ENCODE data around the gene RPRD1A. TPM values are rescaled to one million over a fixed set of nuclear protein-coding genes. Genes with fewer than 3 reads are reported as not detected.

The RPRD1A gene
- total RNA-seq, 2 experiments from 2014 or later = 21.8 to 25.1 TPM

DNA sequence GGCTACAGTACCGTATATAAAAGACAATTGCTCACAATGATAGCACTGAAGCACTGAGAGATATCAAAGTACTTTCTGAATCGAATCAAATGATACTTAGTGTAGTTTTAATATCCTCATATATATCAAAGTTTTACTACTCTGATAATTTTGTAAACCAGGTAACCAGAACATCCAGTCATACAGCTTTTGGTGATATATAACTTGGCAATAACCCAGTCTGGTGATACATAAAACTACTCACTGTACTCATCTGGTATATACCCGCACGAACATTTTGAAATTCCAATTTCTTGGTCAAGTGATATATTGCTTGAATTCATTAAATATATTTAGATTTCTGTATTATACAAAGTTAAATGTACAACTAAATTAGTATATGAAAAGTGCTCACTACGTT lies 41.2 kb upstream of the RPRD1A start:
- H3K4me3 Mint-ChIP-seq = no peak overlapping the region
- H3K4me1 Mint-ChIP-seq (ENCODE audit: low read depth) = no peaks in the 10 kb centered on the region
- ChIA-PET CTCF (no interaction called here), POLR2A (no interaction called here)
- H3K9me3 Mint-ChIP-seq = no peaks in the 10 kb centered on the region
- TF ChIP-seq, protein P1, sequence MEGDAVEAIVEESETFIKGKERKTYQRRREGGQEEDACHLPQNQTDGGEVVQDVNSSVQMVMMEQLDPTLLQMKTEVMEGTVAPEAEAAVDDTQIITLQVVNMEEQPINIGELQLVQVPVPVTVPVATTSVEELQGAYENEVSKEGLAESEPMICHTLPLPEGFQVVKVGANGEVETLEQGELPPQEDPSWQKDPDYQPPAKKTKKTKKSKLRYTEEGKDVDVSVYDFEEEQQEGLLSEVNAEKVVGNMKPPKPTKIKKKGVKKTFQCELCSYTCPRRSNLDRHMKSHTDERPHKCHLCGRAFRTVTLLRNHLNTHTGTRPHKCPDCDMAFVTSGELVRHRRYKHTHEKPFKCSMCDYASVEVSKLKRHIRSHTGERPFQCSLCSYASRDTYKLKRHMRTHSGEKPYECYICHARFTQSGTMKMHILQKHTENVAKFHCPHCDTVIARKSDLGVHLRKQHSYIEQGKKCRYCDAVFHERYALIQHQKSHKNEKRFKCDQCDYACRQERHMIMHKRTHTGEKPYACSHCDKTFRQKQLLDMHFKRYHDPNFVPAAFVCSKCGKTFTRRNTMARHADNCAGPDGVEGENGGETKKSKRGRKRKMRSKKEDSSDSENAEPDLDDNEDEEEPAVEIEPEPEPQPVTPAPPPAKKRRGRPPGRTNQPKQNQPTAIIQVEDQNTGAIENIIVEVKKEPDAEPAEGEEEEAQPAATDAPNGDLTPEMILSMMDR (IDR thresholded peaks at IDR 0.05) = no peak
- H3K4me3 ChIP-seq (ENCODE audit: low read length) = no peak overlapping the region
- H3K27ac ChIP-seq (ENCODE audit: low read depth in 1 of 2, low read length in 2 of 2) = no peak overlapping the region
- no peaks in the 10 kb centered on the region for H3K27me3 Mint-ChIP-seq
- intact Hi-C loops (cut with DNase I, micrococcal nuclease) = no loop called here
- H3K36me3 ChIP-seq (ENCODE audit: insufficient read depth, low read length) = peaks cover 22% of the 10 kb centered on the region
- peaks cover 51% of the 10 kb centered on the region for H3K36me3 Mint-ChIP-seq (ENCODE audit: low read depth)
- DNase-seq (no peak), ATAC-seq (ENCODE audit: poor library complexity) (no peak)
- H3K27me3 ChIP-seq (ENCODE audit: control insufficient read depth in 1 of 2, insufficient read depth in 2 of 2, low read length in 2 of 2) = no peaks in the 10 kb centered on the region
- H3K4me1 ChIP-seq (ENCODE audit: insufficient read depth, low read length) = no peaks in the 10 kb centered on the region
- H3K27ac Mint-ChIP-seq = no peak overlapping the region
- no peaks in the 10 kb centered on the region for H3K9me3 ChIP-seq (ENCODE audit: control insufficient read depth in 1 of 2, insufficient read depth in 1 of 2, low read length in 2 of 2)

DNA sequence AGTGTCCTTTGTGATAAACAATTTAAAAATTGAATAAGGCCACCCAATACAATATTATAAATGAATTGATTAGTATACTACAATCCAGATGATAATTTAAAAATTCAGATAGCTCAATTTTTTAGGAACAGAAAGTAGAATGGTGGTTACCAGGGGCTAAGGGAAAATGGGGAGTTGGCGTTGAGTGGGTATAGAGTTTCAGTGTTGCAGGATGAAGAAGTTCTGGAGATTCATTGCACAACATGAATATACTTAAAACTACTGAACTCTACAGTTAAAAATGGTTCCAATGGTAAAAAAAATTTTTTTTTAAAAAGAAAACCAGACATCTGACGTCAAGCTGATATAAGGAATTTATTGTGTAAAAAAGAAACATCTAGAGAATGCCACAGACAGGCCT lies 40.8 kb upstream of the RPRD1A start:
- Mint-ChIP-seq H3K4me1 (ENCODE audit: low read depth) (no peaks in the 10 kb centered on the region), H3K36me3 (ENCODE audit: low read depth) (peaks cover 48% of the 10 kb centered on the region), H3K9me3 (no peaks in the 10 kb centered on the region), H3K27me3 (no peaks in the 10 kb centered on the region), H3K4me3 (no peak overlapping the region), H3K27ac (no peak overlapping the region)
- intact Hi-C loops (cut with DNase I, micrococcal nuclease) = no loop called here
- ChIA-PET CTCF (interaction anchor here (0.6 to 0.9 kb wide), 3 partner anchors 11 to 38 kb away, joined by 3 to 4 read pairs (median 3); no protein-coding TSS in a partner anchor), POLR2A (no interaction called here)
- Histone ChIP-seq H3K4me1 (ENCODE audit: insufficient read depth, low read length) (no peaks in the 10 kb centered on the region), H3K36me3 (ENCODE audit: insufficient read depth, low read length) (peaks cover 18% of the 10 kb centered on the region), H3K27ac (ENCODE audit: low read depth in 1 of 2, low read length in 2 of 2) (no peak overlapping the region), H3K9me3 (ENCODE audit: control insufficient read depth in 1 of 2, insufficient read depth in 1 of 2, low read length in 2 of 2) (no peaks in the 10 kb centered on the region), H3K4me3 (ENCODE audit: low read length) (no peak overlapping the region), H3K27me3 (ENCODE audit: control insufficient read depth in 1 of 2, insufficient read depth in 2 of 2, low read length in 2 of 2) (no peaks in the 10 kb centered on the region)
- DNase-seq (no peak), ATAC-seq (ENCODE audit: poor library complexity) (no peak)
- TF ChIP-seq, protein P1 (IDR thresholded peaks at IDR 0.05) = no peak

DNA sequence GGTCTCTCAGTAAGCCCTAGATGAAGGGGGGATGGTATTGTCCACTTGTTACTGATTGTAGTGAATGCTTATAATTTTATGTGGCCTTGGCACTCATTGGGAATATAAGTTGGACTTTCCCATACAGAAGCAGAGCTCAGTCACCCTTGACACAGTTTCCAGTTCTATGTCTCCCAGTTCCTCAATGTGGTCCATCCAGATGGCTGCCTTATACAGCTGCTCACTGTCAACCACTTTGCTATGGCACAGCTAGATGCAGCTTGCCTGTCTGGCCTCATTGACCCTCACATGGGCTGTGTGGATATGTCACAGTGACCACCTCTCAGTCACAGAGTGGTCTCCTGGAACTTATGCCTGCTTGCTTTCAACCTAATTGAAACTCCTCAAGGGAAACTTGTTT lies 40.1 kb upstream of the RPRD1A start:
- no peak for ATAC-seq (ENCODE audit: poor library complexity)
- H3K4me3 Mint-ChIP-seq = no peak overlapping the region

More for the DNA sequence above, 40.1 kb upstream of the RPRD1A start:
- DNase-seq = no peak
- H3K27me3 Mint-ChIP-seq = no peaks in the 10 kb centered on the region
- no peak overlapping the region for H3K27ac ChIP-seq (ENCODE audit: low read depth in 1 of 2, low read length in 2 of 2)
- no peaks in the 10 kb centered on the region for H3K9me3 Mint-ChIP-seq
- no peak overlapping the region for H3K27ac Mint-ChIP-seq
- no peaks in the 10 kb centered on the region for H3K9me3 ChIP-seq (ENCODE audit: control insufficient read depth in 1 of 2, insufficient read depth in 1 of 2, low read length in 2 of 2)
- intact Hi-C loops (cut with DNase I, micrococcal nuclease) = no loop called here
- H3K36me3 ChIP-seq (ENCODE audit: insufficient read depth, low read length) = peaks cover 11% of the 10 kb centered on the region
- H3K27me3 ChIP-seq (ENCODE audit: control insufficient read depth in 1 of 2, insufficient read depth in 2 of 2, low read length in 2 of 2) = no peaks in the 10 kb centered on the region
- no peaks in the 10 kb centered on the region for H3K4me1 ChIP-seq (ENCODE audit: insufficient read depth, low read length)
- TF ChIP-seq, protein P1 (IDR thresholded peaks at IDR 0.05) = no peak
- peaks cover 41% of the 10 kb centered on the region for H3K36me3 Mint-ChIP-seq (ENCODE audit: low read depth)
- H3K4me3 ChIP-seq (ENCODE audit: low read length) = no peak overlapping the region
- H3K4me1 Mint-ChIP-seq (ENCODE audit: low read depth) = no peaks in the 10 kb centered on the region
- ChIA-PET CTCF (interaction anchor here (0.6 to 0.9 kb wide), 3 partner anchors 10 to 39 kb away, joined by 3 to 4 read pairs (median 3); no protein-coding TSS in a partner anchor), POLR2A (no interaction called here)
